ENCODE measurements around the gene GPRIN1. TPM values are rescaled to one million over a fixed set of nuclear protein-coding genes. Genes with fewer than 3 reads are reported as not detected.

The GPRIN1 gene
- total RNA-seq, 2 donors from 2014 or later = 0.57 to 0.60 TPM

GRCh38 chr5:176647843-176648473, 38.0 kb upstream of the GPRIN1 start:
- no peak for ATAC-seq
- no peaks in the 10 kb centered on the region for H3K9me3 ChIP-seq (ENCODE audit: control insufficient read depth, low read length, poor library complexity, severe bottlenecking)
- Mint-ChIP-seq H3K27ac (peak overlapping the region; percentile 82), H3K4me1 (peaks cover 28% of the 10 kb centered on the region), H3K36me3 (ENCODE audit: low read depth) (no peaks in the 10 kb centered on the region), H3K27me3 (no peaks in the 10 kb centered on the region), H3K4me3 (peak overlapping the region; percentile 92)
- DNase-seq = no peak

GRCh38 chr5:176647030-176647842, 37.3 kb upstream of the GPRIN1 start, which contains the start of gene TSPAN17:
Gene TSPAN17 (plus strand): TSS chr5:176647484. CDS start chr5:176647616, 132 bp downstream.
- Mint-ChIP-seq H3K4me3 (peak within 1 kb of the TSS; percentile 92), H3K4me1 (peaks cover 27% of the 10 kb centered on the region), H3K27me3 (no peaks in the 10 kb centered on the region), H3K36me3 (ENCODE audit: low read depth) (no peaks in the 10 kb centered on the region), H3K27ac (peak within 1 kb of the TSS; percentile 82)
- H3K9me3 ChIP-seq (ENCODE audit: control insufficient read depth, low read length, poor library complexity, severe bottlenecking) = no peaks in the 10 kb centered on the region
- ATAC-seq = peak; percentile 95
- DNase-seq = peak; percentile 94 to 99 (median 98)

- Mint-ChIP-seq H3K4me3 (peak overlapping the region; percentile 92), H3K36me3 (ENCODE audit: low read depth) (no peaks in the 10 kb centered on the region), H3K27ac (peak overlapping the region; percentile 74), H3K27me3 (no peaks in the 10 kb centered on the region), H3K4me1 (peaks cover 27% of the 10 kb centered on the region)
- no peaks in the 10 kb centered on the region for H3K9me3 ChIP-seq (ENCODE audit: control insufficient read depth, low read length, poor library complexity, severe bottlenecking)
- DNase-seq (no peak), ATAC-seq (no peak)
Measured at GRCh38 chr5:176646707-176647029, 36.7 kb upstream of the GPRIN1 start.

GRCh38 chr5:176646049-176646706, 36.2 kb upstream of the GPRIN1 start:
- Mint-ChIP-seq H3K36me3 (ENCODE audit: low read depth) (no peaks in the 10 kb centered on the region), H3K27ac (peak overlapping the region; percentile 74), H3K4me1 (peaks cover 25% of the 10 kb centered on the region), H3K27me3 (no peaks in the 10 kb centered on the region), H3K4me3 (peak overlapping the region; percentile 92)
- DNase-seq (no peak), ATAC-seq (no peak)
- H3K9me3 ChIP-seq (ENCODE audit: control insufficient read depth, low read length, poor library complexity, severe bottlenecking) = no peaks in the 10 kb centered on the region

GRCh38 chr5:176644878-176645670, 35.1 kb upstream of the GPRIN1 start:
- H3K9me3 ChIP-seq (ENCODE audit: control insufficient read depth, low read length, poor library complexity, severe bottlenecking) = no peaks in the 10 kb centered on the region
- Mint-ChIP-seq H3K4me1 (peaks cover 20% of the 10 kb centered on the region), H3K36me3 (ENCODE audit: low read depth) (no peaks in the 10 kb centered on the region), H3K27me3 (no peaks in the 10 kb centered on the region), H3K27ac (peak overlapping the region; percentile 49), H3K4me3 (peak overlapping the region; percentile 19)
- DNase-seq = no peak
- no peak for ATAC-seq

- Mint-ChIP-seq H3K27ac (peak overlapping the region; percentile 49), H3K4me1 (peaks cover 18% of the 10 kb centered on the region), H3K4me3 (no peak overlapping the region), H3K36me3 (ENCODE audit: low read depth) (no peaks in the 10 kb centered on the region), H3K27me3 (no peaks in the 10 kb centered on the region)
- no peak for ATAC-seq
- no peaks in the 10 kb centered on the region for H3K9me3 ChIP-seq (ENCODE audit: control insufficient read depth, low read length, poor library complexity, severe bottlenecking)
- DNase-seq = no peak
Measured at GRCh38 chr5:176644294-176644693, 34.3 kb upstream of the GPRIN1 start.

GRCh38 chr5:176643491-176644219, 33.7 kb upstream of the GPRIN1 start:
- no peak for DNase-seq
- H3K36me3 Mint-ChIP-seq (ENCODE audit: low read depth) = no peaks in the 10 kb centered on the region
- H3K4me3 Mint-ChIP-seq = no peak overlapping the region
- no peaks in the 10 kb centered on the region for H3K9me3 ChIP-seq (ENCODE audit: control insufficient read depth, low read length, poor library complexity, severe bottlenecking)
- H3K27me3 Mint-ChIP-seq = no peaks in the 10 kb centered on the region
- ATAC-seq = no peak
- H3K4me1 Mint-ChIP-seq = peaks cover 12% of the 10 kb centered on the region
- no peak overlapping the region for H3K27ac Mint-ChIP-seq

- H3K9me3 ChIP-seq (ENCODE audit: control insufficient read depth, low read length, poor library complexity, severe bottlenecking) = no peaks in the 10 kb centered on the region
- Mint-ChIP-seq H3K36me3 (ENCODE audit: low read depth) (peaks cover 4% of the 10 kb centered on the region), H3K4me1 (peaks cover 8% of the 10 kb centered on the region), H3K27ac (no peak overlapping the region), H3K27me3 (peaks cover 5% of the 10 kb centered on the region), H3K4me3 (no peak overlapping the region)
- DNase-seq = no peak
- ATAC-seq = no peak
Measured at GRCh38 chr5:176642675-176643490, 32.9 kb upstream of the GPRIN1 start.

- Mint-ChIP-seq H3K36me3 (ENCODE audit: low read depth) (peaks cover 6% of the 10 kb centered on the region), H3K27me3 (peaks cover 22% of the 10 kb centered on the region), H3K4me1 (peaks cover 5% of the 10 kb centered on the region), H3K27ac (no peak overlapping the region), H3K4me3 (no peak overlapping the region)
- ATAC-seq (no peak), DNase-seq (no peak)
- H3K9me3 ChIP-seq (ENCODE audit: control insufficient read depth, low read length, poor library complexity, severe bottlenecking) = no peaks in the 10 kb centered on the region
Measured at GRCh38 chr5:176640616-176641015, 30.7 kb upstream of the GPRIN1 start.

- peaks cover 5% of the 10 kb centered on the region for H3K4me1 Mint-ChIP-seq
Measured at GRCh38 chr5:176639981-176640380, 30.0 kb upstream of the GPRIN1 start.

GRCh38 chr5:176639208-176639607, 29.3 kb upstream of the GPRIN1 start:
- Mint-ChIP-seq H3K4me1 (peaks cover 3% of the 10 kb centered on the region), H3K36me3 (ENCODE audit: low read depth) (peaks cover 6% of the 10 kb centered on the region), H3K27ac (no peak overlapping the region), H3K4me3 (no peak overlapping the region), H3K27me3 (peaks cover 31% of the 10 kb centered on the region)
- DNase-seq (no peak), ATAC-seq (no peak)
- H3K9me3 ChIP-seq (ENCODE audit: control insufficient read depth, low read length, poor library complexity, severe bottlenecking) = peaks cover 3% of the 10 kb centered on the region

More at GRCh38 chr5:176639981-176640380, 30.0 kb upstream of the GPRIN1 start:
- H3K9me3 ChIP-seq (ENCODE audit: control insufficient read depth, low read length, poor library complexity, severe bottlenecking) = peaks cover 3% of the 10 kb centered on the region
- no peak overlapping the region for H3K27ac Mint-ChIP-seq
- no peak for DNase-seq
- no peak overlapping the region for H3K4me3 Mint-ChIP-seq
- ATAC-seq = no peak
- peaks cover 26% of the 10 kb centered on the region for H3K27me3 Mint-ChIP-seq
- peaks cover 6% of the 10 kb centered on the region for H3K36me3 Mint-ChIP-seq (ENCODE audit: low read depth)

- Mint-ChIP-seq H3K4me1 (peaks cover 9% of the 10 kb centered on the region), H3K4me3 (no peak overlapping the region), H3K36me3 (ENCODE audit: low read depth) (peaks cover 11% of the 10 kb centered on the region), H3K27ac (no peak overlapping the region), H3K27me3 (peaks cover 39% of the 10 kb centered on the region)
- ATAC-seq (no peak), DNase-seq (no peak)
- H3K9me3 ChIP-seq (ENCODE audit: control insufficient read depth, low read length, poor library complexity, severe bottlenecking) = peaks cover 3% of the 10 kb centered on the region
Measured at GRCh38 chr5:176638437-176638836, 28.5 kb upstream of the GPRIN1 start.
